Transverse colon (tissue), 4 donors: ENCODE results near the gene NPNT.

Experiments used
- POLR2A ChIP-seq: fragments of 450-650 bp; IDR thresholded peaks from one replicate; pipeline ENCODE4 v1.6.1; 2016; ENCODE audit warnings: antibody characterized with exemption, mild to moderate bottlenecking, moderate library complexity
- POLR2AphosphoS5 ChIP-seq, 3 donors: sonication (generic); formaldehyde crosslinking; IDR thresholded peaks; one replicate each; pipeline ENCODE4 v1.6.1; 2016; ENCODE audit warnings: antibody characterized with exemption in 3 of 3
- TF ChIP-seq, protein P1 (sequence below), 5 experiments: fragments of 200-600 bp in 3 of 5; fragments of 450-650 bp in 2 of 5; sonication (generic) in 3 of 5; IDR thresholded peaks; 1 replicate in 2 of 5; 2 replicates in 3 of 5; pipeline ENCODE4 v1.5.1; 2016 to 2017; ENCODE audit warnings: antibody characterized with exemption in 5 of 5, inconsistent platforms in 3 of 5, mild to moderate bottlenecking in 2 of 5, moderate library complexity in 1 of 5

DNA sequence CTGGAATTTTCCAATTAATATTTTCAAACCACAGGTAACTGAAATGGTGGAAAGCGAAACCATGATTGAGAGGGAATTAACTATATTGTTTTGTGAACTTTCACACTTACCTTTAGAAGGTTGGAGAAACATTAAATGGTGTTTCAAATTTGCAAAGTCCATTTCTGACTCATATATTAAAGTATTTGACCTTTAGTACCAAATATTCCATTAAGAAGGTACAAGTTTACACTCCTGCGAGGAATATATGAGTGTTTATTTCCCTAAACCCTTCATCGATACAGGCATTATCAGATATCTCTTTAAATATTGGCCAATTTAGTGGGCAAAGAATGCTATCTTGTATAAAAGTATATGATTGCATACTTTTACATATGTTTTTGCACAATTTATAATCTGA lies 44.1 kb upstream of the NPNT start:
- TF ChIP-seq, protein P1, sequence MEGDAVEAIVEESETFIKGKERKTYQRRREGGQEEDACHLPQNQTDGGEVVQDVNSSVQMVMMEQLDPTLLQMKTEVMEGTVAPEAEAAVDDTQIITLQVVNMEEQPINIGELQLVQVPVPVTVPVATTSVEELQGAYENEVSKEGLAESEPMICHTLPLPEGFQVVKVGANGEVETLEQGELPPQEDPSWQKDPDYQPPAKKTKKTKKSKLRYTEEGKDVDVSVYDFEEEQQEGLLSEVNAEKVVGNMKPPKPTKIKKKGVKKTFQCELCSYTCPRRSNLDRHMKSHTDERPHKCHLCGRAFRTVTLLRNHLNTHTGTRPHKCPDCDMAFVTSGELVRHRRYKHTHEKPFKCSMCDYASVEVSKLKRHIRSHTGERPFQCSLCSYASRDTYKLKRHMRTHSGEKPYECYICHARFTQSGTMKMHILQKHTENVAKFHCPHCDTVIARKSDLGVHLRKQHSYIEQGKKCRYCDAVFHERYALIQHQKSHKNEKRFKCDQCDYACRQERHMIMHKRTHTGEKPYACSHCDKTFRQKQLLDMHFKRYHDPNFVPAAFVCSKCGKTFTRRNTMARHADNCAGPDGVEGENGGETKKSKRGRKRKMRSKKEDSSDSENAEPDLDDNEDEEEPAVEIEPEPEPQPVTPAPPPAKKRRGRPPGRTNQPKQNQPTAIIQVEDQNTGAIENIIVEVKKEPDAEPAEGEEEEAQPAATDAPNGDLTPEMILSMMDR (IDR thresholded peaks at IDR 0.05), result no peak
- TF ChIP-seq POLR2A, result no peak
- TF ChIP-seq POLR2AphosphoS5 (IDR thresholded peaks at IDR 0.05), result no peak
